K562 (cell line): ENCODE results near the gene ETV4. TPM values are rescaled to one million over a fixed set of nuclear protein-coding genes. Genes with fewer than 3 reads are reported as not detected.

Source experiments
- ATAC-seq: fragments of 200-7000 bp; cut with Tn5 transposase; 3 replicates; pipeline ENCODE4 v1.9.1; 2020; ENCODE audit warnings: moderate library complexity
- BruUV-seq: library from RNA; stranded (reverse); fragments of 400-500 nt; replicated peaks from 2 replicates; lab custom pipeline; 2021; lab: Mats Ljungman, UMichigan
- CTCF ChIA-PET: fragments of 300-600 bp; formaldehyde crosslinking; extraction: SDS; loops from one replicate; lab custom pipeline; 2021; ENCODE audit warnings: low intra/inter-chr PET ratio; lab: Yijun Ruan, JAX
- POLR2A ChIA-PET: fragments of 300-600, 350-650 bp; sonication (Branson Sonifier 250); formaldehyde crosslinking; extraction: SDS; loops from one replicate; lab custom pipeline; 2021; ENCODE audit warnings: antibody characterized with exemption, inconsistent platforms; lab: Yijun Ruan, JAX
- DNase-seq, 4 experiments: peaks; one replicate each; pipeline versions ENCODE4 v3.0.0 to v3.0.0-alpha.2; 2011 to 2018; ENCODE audit warnings: low spot score in 3 of 4, mixed read lengths in 3 of 4; ENCODE audit errors: extremely low read depth in 1 of 4
- FAIRE-seq: peaks from 2 replicates; lab custom pipeline; 2011; peaks lifted over from hg19 to GRCh38; lab: Jason Lieb, UNC
- H2AFZ ChIP-seq: 2 replicates; pipeline ENCODE4 v1.6.0; 2011; ENCODE audit warnings: low read depth, low read length, control low read depth, inconsistent platforms
- H3K27ac ChIP-seq: fragments of 200-600 bp; 3 replicates; pipeline ENCODE4 v1.8.0; 2011; ENCODE audit warnings: low read depth, mild to moderate bottlenecking, control low read depth, inconsistent platforms, low read length, moderate library complexity, mixed read lengths; ENCODE audit errors: extremely low read depth
- H3K27me3 ChIP-seq, 2 experiments: fragments of 300-600 bp in 1 of 2; 2 replicates in 1 of 2; 3 replicates in 1 of 2; pipeline versions ENCODE4 v1.6.0 to v1.8.0; 2011; ENCODE audit warnings: inconsistent platforms in 2 of 2, low read length in 2 of 2, mild to moderate bottlenecking in 1 of 2, mixed read lengths in 1 of 2, moderate library complexity in 1 of 2; ENCODE audit not compliant: control insufficient read depth in 2 of 2, insufficient read depth in 2 of 2
- H3K36me3 ChIP-seq: fragments of 300-600 bp; 3 replicates; pipeline ENCODE4 v1.8.0; 2011; ENCODE audit warnings: mild to moderate bottlenecking, low read length, inconsistent platforms; ENCODE audit not compliant: control insufficient read depth, insufficient read depth
- H3K4me1 ChIP-seq, 2 experiments: fragments of 200-600 bp in 1 of 2; replicated peaks in 1 of 2; 2 replicates in 1 of 2; 3 replicates in 1 of 2; pipeline versions ENCODE4 v1.5.1 to v1.8.0; 2011; ENCODE audit warnings: inconsistent platforms in 2 of 2, low read length in 2 of 2, mild to moderate bottlenecking in 1 of 2, mixed read lengths in 1 of 2, moderate library complexity in 1 of 2; ENCODE audit not compliant: control insufficient read depth in 2 of 2, insufficient read depth in 2 of 2
- H3K4me2 ChIP-seq: 2 replicates; pipeline ENCODE4 v1.6.1; 2011; ENCODE audit warnings: low read length, control low read depth, inconsistent platforms, mixed read lengths; ENCODE audit not compliant: insufficient read depth
- H3K4me3 ChIP-seq: fragments of 200-600 bp; sonication (generic), shearing (Covaris generic); 2 replicates; pipeline ENCODE4 v1.5.1; 2016; ENCODE audit warnings: control low read depth, inconsistent platforms
- H3K79me2 ChIP-seq: fragments of 200-600 bp; 3 replicates; pipeline ENCODE4 v1.8.0; 2011; ENCODE audit warnings: low read length, inconsistent platforms; ENCODE audit not compliant: control insufficient read depth, insufficient read depth
- H3K9ac ChIP-seq, 2 experiments: 2 replicates each; pipeline versions ENCODE4 v1.6.0 to v1.6.1; 2011; ENCODE audit warnings: low read depth in 2 of 2, low read length in 2 of 2, control low read depth in 1 of 2, inconsistent platforms in 1 of 2, mild to moderate bottlenecking in 1 of 2, mixed read lengths in 1 of 2; ENCODE audit not compliant: insufficient read depth in 1 of 2
- H3K9me1 ChIP-seq: one replicate; pipeline ENCODE4 v1.6.0; 2011; ENCODE audit warnings: inconsistent platforms, mild to moderate bottlenecking, low read length, moderate library complexity; ENCODE audit not compliant: control insufficient read depth, insufficient read depth
- H3K9me3 ChIP-seq: replicated peaks from 2 replicates; pipeline ENCODE4 v1.5.1; 2011; ENCODE audit warnings: low read depth, low read length, inconsistent platforms; ENCODE audit not compliant: control insufficient read depth, insufficient read depth
- H4K20me1 ChIP-seq: replicated peaks from 2 replicates; pipeline ENCODE4 v1.6.1; 2011; ENCODE audit warnings: low read length, inconsistent platforms, mixed read lengths; ENCODE audit not compliant: control insufficient read depth, insufficient read depth
- ATF7 ChIP-seq: fragments of 450-650 bp; IDR thresholded peaks from 2 replicates; pipeline ENCODE4 v1.7.1; 2014; ENCODE audit warnings: mild to moderate bottlenecking, moderate library complexity
- GATA2 ChIP-seq: sonication (generic); formaldehyde crosslinking; IDR thresholded peaks from 2 replicates; pipeline ENCODE4 v1.4.0; 2020; ENCODE audit warnings: mild to moderate bottlenecking, missing genetic modification reagents
- KDM1A ChIP-seq, 2 experiments: fragments of 450-650 bp; IDR thresholded peaks; 2 replicates each; pipeline ENCODE4 v1.6.1; 2016; ENCODE audit warnings: mild to moderate bottlenecking in 2 of 2
- TCF7 ChIP-seq: sonication (generic); IDR thresholded peaks from 2 replicates; pipeline ENCODE4 v1.6.1; 2016; ENCODE audit warnings: antibody characterized with exemption, borderline replicate concordance
- TCFL5 ChIP-seq: fragments of 250-450 bp; sonication (Bioruptor Pico); conservative IDR thresholded peaks from 2 replicates; pipeline ENCODE4 v1.6.1; 2021; ENCODE audit warnings: mild to moderate bottlenecking, moderate library complexity, matching md5 sums
- ZNF24 ChIP-seq: fragments of 450-650 bp; IDR thresholded peaks from 2 replicates; pipeline ENCODE4 v1.6.1; 2016
- WGBS: fragments of 100-300 bp; shearing (Covaris generic); methylation state at CpG from one replicate; pipeline ENCODE4 v1.1.6; 2016; ENCODE audit warnings: low coverage, mixed read lengths; ENCODE audit not compliant: insufficient coverage; ENCODE audit errors: missing lambda C conversion rate; 5-methylcytosine and 5-hydroxymethylcytosine counted together
- in situ Hi-C: fragments of 300-500 bp; cut with MboI; formaldehyde crosslinking; loops from 4 replicates; pipeline ENCODE4 v1.15.0; 2018; ENCODE audit warnings: inconsistent platforms, mixed read lengths
- intact Hi-C: fragments of 100-400 bp; cut with micrococcal nuclease; formaldehyde crosslinking; loops from 2 replicates; pipeline ENCODE4 v1.14.2; 2022
- polyA plus RNA-seq, 8 experiments: library from polyadenylated mRNA; depleted of rRNA in 4 of 8; stranded (reverse) in 5 of 8; unstranded in 3 of 8; fragments of >200 nt; fragmentation: Nextera tagmentation in 2 of 8; fragmentation: Illumina TruSeq in 1 of 8; extraction: Ambion mirVana in 2 of 8; extraction: Trizol in 1 of 8; gene quantifications; 2 replicates each; pipeline versions ENCODE4 v1.2.1 to v1.2.3, GENCODE V29; 2011 to 2014; ENCODE audit warnings: inconsistent platforms in 1 of 8, missing spikeins in 1 of 8
- total RNA-seq, 7 experiments: library from RNA; depleted of rRNA in 6 of 7; stranded (reverse); fragments of >200 nt in 6 of 7; fragmentation: Illumina TruSeq in 2 of 7; extraction: Trizol in 2 of 7; gene quantifications; 2 replicates each; pipeline versions ENCODE4 v1.2.1 to v1.2.3, GENCODE V29; 2011 to 2021; ENCODE audit warnings: low replicate concordance in 1 of 7

ETV4 gene
- total and polyA plus RNA-seq, 9 of the 15 experiments (the other 6 are each of a cell fraction or from before 2014, with no cell fraction given), result 5.5 to 66.3 (median 28.2) TPM

- TF ChIP-seq KDM1A (IDR thresholded peaks at IDR 0.05) (no peak), ATF7 (no peak), TCF7 (peak; percentile 95; the same call in 1 of the 2 replicates), GATA2 (CRISPR knock-in tag) (peak; percentile 47)
- TF ChIP-seq, all 486 proteins: peak for 10
Measured at GRCh38 chr17:43572368-43572980, 26.3 kb upstream of the ETV4 start (continued).

- no peaks in the 10 kb centered on the region for H3K9me1 ChIP-seq
- FAIRE-seq (no peak), DNase-seq (no peak), ATAC-seq (no peak)
- no peaks in the 10 kb centered on the region for H3K4me1 ChIP-seq
- no peak overlapping the region for H3K4me2 ChIP-seq
- H3K27me3 ChIP-seq, result no peaks in the 10 kb centered on the region
- H3K9ac ChIP-seq, result no peak overlapping the region
- H3K36me3 ChIP-seq, result no peaks in the 10 kb centered on the region
- intact Hi-C loops (no loop called here), in situ Hi-C loops (no loop called here)
- H3K9me3 ChIP-seq, result no peaks in the 10 kb centered on the region
- no TSS peak for BruUV-seq
- H3K27ac ChIP-seq, result no peak overlapping the region
- H2AFZ ChIP-seq, result no peak overlapping the region
- CTCF ChIA-PET, result interaction anchor here (0.6 kb wide), 1 partner anchor 9 kb away, joined by 3 read pairs; no protein-coding TSS in a partner anchor
- no peak overlapping the region for H3K4me3 ChIP-seq
- H4K20me1 ChIP-seq, result no peaks in the 10 kb centered on the region
- POLR2A ChIA-PET, result interaction anchor here (0.9 kb wide), 1 partner anchor 24 kb away, joined by 3 read pairs; no protein-coding TSS in a partner anchor
- no peaks in the 10 kb centered on the region for H3K79me2 ChIP-seq
- TF ChIP-seq ZNF24 (peak; percentile 68), TCFL5 (no peak)
- WGBS, result 2% methylated on average over 3 of the region's 3 CpGs
Measured at GRCh38 chr17:43570518-43570928, 24.4 kb upstream of the ETV4 start.
